Measurements from ENCODE around the gene B3GNT9. TPM values are rescaled to one million over a fixed set of nuclear protein-coding genes. Genes with fewer than 3 reads are reported as not detected.
A peak's percentile ranks its signal among the peaks of the same experiment; 100 is the strongest.

The B3GNT9 gene
- total RNA-seq, 6 experiments from 2014 or later, result 0.95 to 3.9 (median 1.7) TPM

DNA sequence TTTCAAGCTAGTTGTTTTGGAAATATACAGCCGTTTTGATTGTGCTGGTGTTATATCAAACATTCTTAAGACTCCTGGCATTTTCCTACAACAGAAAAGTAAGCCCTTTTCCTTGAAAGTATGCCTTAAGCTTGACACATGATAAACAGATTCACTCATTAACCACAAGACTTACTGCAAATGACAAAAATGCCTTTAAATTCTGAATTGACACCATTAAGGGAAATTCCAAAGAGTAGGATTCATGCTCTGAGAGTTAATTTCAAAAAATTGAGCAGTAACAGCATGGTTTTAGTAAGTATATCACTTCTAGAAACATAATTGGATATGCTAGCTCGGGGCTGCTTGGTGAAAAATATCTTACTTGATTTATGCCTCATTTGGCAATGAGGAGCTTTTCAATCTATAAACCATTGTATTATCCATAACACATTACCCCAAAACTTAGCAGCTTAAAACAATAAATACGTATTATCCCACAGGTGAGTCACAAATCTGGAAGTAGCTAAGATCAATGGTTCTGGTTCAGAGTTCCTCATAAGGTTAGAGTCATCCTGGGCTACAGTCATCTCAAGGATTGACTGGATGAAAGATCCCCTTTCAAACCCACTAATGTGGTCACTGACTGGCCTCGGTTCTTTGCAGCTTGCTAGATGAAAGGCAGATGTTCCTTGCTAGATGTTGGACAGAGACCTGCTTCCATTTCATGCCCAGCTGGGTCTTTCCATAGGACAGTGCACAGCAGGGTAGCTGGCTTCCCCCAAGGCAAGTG, 49.3 kb downstream of the B3GNT9 start:
- no peaks in the 10 kb centered on the region for H3K27me3 ChIP-seq
- DNase-seq (no peak), ATAC-seq (no peak)
- TF ChIP-seq, protein P1, sequence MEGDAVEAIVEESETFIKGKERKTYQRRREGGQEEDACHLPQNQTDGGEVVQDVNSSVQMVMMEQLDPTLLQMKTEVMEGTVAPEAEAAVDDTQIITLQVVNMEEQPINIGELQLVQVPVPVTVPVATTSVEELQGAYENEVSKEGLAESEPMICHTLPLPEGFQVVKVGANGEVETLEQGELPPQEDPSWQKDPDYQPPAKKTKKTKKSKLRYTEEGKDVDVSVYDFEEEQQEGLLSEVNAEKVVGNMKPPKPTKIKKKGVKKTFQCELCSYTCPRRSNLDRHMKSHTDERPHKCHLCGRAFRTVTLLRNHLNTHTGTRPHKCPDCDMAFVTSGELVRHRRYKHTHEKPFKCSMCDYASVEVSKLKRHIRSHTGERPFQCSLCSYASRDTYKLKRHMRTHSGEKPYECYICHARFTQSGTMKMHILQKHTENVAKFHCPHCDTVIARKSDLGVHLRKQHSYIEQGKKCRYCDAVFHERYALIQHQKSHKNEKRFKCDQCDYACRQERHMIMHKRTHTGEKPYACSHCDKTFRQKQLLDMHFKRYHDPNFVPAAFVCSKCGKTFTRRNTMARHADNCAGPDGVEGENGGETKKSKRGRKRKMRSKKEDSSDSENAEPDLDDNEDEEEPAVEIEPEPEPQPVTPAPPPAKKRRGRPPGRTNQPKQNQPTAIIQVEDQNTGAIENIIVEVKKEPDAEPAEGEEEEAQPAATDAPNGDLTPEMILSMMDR (IDR thresholded peaks at IDR 0.05), result no peak
- TF ChIP-seq POLR2A (IDR thresholded peaks at IDR 0.05), result no peak
- H3K4me3 ChIP-seq, result no peak overlapping the region
- intact Hi-C loops (cut with DNase I), result loop anchor here (10.0 kb wide), 2 partner anchors 53 to 77 kb away; partner anchors contain the start of genes B3GNT9 (in 1 of the 2), CBFB (in 1 of the 2), FBXL8 (in 1 of the 2) and TRADD (in 1 of the 2)
- WGBS (ENCODE audit: insufficient coverage, low coverage, low lambda C conversion rate, missing lambda C conversion rate), result 83% methylated on average over 3 of the region's 4 CpGs
- H3K9me3 ChIP-seq, result no peaks in the 10 kb centered on the region
- no peaks in the 10 kb centered on the region for H3K4me1 ChIP-seq
- peaks cover 0 to 15% (median 4%) of the 10 kb centered on the region in 4 donors for H3K36me3 ChIP-seq
- no peak overlapping the region for H3K27ac ChIP-seq

DNA sequence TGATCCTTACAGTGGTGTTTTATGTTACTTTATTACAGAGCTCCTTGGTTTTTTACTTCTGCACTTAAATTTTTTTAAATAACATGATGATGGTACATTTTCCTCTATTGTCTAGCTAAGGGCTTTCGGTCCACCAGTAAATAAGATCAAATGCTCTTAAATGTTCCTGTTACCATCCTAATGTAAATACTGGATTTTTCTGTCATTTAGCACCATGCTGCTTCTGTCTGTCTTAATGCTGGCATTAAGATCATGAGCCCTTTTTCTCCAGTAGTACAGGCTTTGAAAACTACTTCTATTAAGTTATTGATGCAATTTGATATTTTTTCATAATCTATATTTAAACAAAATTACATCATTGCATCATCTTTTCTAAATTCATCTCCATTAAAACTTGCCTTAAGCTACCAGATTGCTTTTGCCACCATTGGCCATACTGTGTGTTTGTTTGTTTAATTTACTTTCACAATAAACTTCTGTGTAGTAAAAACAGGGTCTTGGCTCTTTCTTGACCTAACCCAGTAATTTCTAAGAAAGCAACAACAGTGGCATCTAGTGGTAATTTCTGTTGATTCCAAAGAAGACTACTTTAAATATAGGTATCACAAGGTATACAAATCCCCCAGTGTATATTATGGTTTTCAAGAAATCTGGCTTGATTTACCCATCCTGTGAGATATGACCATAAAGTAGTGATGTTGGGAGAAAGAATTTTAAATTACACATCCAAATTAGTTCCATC, 50.1 kb downstream of the B3GNT9 start:
- Histone ChIP-seq H3K27me3 (no peaks in the 10 kb centered on the region), H3K27ac (no peak overlapping the region), H3K4me3 (no peak overlapping the region), H3K9me3 (no peaks in the 10 kb centered on the region), H3K36me3 (peaks cover 0 to 15% (median 4%) of the 10 kb centered on the region in 4 donors), H3K4me1 (no peaks in the 10 kb centered on the region)
- ATAC-seq, result no peak
- DNase-seq, result no peak
- intact Hi-C loops (cut with DNase I), result loop anchor here (10.0 kb wide), 2 partner anchors 54 to 76 kb away; partner anchors contain the start of genes B3GNT9 (in 1 of the 2), CBFB (in 1 of the 2), FBXL8 (in 1 of the 2) and TRADD (in 1 of the 2)
- TF ChIP-seq, protein P1 (IDR thresholded peaks at IDR 0.05), result peak in 3 of 4 donors; percentile 26 to 32 (median 29)
- TF ChIP-seq POLR2A (IDR thresholded peaks at IDR 0.05), result no peak
- 90% methylated on average over 1 of the region's 1 CpG for WGBS (ENCODE audit: insufficient coverage, low coverage, low lambda C conversion rate, missing lambda C conversion rate)

DNA sequence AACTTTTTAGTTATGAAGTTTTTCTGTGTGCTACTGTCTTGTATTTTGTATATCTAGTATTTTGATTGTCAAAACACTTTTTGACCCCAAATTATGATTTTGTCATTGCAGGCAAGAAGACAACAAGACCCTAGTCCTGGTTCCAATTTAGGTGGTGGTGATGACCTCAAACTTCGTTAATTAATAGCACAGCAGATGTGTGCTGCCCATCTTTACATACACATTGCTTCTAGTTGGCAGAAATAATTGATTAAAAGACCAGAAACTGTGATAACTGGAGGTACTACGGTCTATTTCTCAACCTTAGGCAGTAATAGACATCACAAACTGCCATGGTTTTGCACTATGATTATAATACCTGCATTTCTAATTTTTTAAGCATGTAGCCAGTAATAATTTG, 52.2 kb downstream of the B3GNT9 start:
- WGBS (ENCODE audit: insufficient coverage, low coverage, low lambda C conversion rate, missing lambda C conversion rate), result 90% methylated on average over 2 of the region's 2 CpGs
- no peaks in the 10 kb centered on the region for H3K4me1 ChIP-seq
- intact Hi-C loops (cut with DNase I), result no loop called here
- no peaks in the 10 kb centered on the region for H3K27me3 ChIP-seq
- H3K27ac ChIP-seq, result no peak overlapping the region
- ATAC-seq (no peak), DNase-seq (no peak)
- H3K36me3 ChIP-seq, result peaks cover 0 to 17% (median 4%) of the 10 kb centered on the region in 4 donors
- TF ChIP-seq POLR2A (IDR thresholded peaks at IDR 0.05), result no peak
- TF ChIP-seq, protein P1 (IDR thresholded peaks at IDR 0.05), result no peak
- H3K4me3 ChIP-seq, result no peak overlapping the region
- no peaks in the 10 kb centered on the region for H3K9me3 ChIP-seq

Other genes starting within 250 kb of the B3GNT9 start
- under 1 TPM in 4 of 6 experiments, not detected in 2; 0.07 to 0.47 (median 0.22) TPM for gene CDH16, start 232.1 kb downstream of the B3GNT9 start, total RNA-seq
- 1 to 10 TPM in 3 of 6 experiments, under 1 TPM in 2, not detected in 1; 0.51 to 7.7 (median 3.0) TPM for gene RRAD, start 225.5 kb downstream of the B3GNT9 start, total RNA-seq
- 100 to 1,000 TPM in 2 of 6 experiments, 10 to 100 TPM in 4; 40.6 to 111 (median 47.4) TPM for gene CIAO2B, start 216.6 kb downstream of the B3GNT9 start, total RNA-seq
- gene CES2, start 215.5 kb downstream of the B3GNT9 start, total RNA-seq, result 100 to 1,000 TPM; 226 to 357 (median 263) TPM
- gene CES3, start 189.7 kb downstream of the B3GNT9 start, total RNA-seq, result 10 to 100 TPM; 19.1 to 82.4 (median 35.9) TPM
- gene CES4A, start 162.4 kb downstream of the B3GNT9 start, total RNA-seq, result 10 to 100 TPM in 4 of 6 experiments, 1 to 10 TPM in 2; 5.2 to 54.7 (median 15.3) TPM
- 10 to 100 TPM in 5 of 6 experiments, 1 to 10 TPM in 1; 7.9 to 23.3 (median 18.9) TPM for gene CBFB, start 121.8 kb downstream of the B3GNT9 start, total RNA-seq
- gene PHAF1, start 41.1 kb downstream of the B3GNT9 start, total RNA-seq, result 10 to 100 TPM; 22.3 to 45.1 (median 32.4) TPM
- 10 to 100 TPM in 4 of 6 experiments, 1 to 10 TPM in 2; 9.5 to 16.3 (median 10.6) TPM for gene TRADD, start 8.9 kb upstream of the B3GNT9 start, total RNA-seq
- 10 to 100 TPM in 4 of 6 experiments, 1 to 10 TPM in 2; 6.1 to 15.0 (median 11.6) TPM for gene FBXL8, start 9.0 kb upstream of the B3GNT9 start, total RNA-seq
- 10 to 100 TPM; 10.4 to 44.1 (median 30.1) TPM for gene HSF4, start 13.7 kb upstream of the B3GNT9 start, total RNA-seq
- gene NOL3, start 19.5 kb upstream of the B3GNT9 start, total RNA-seq, result 10 to 100 TPM; 21.5 to 44.3 (median 28.1) TPM
- gene MATCAP1, start 33.0 kb upstream of the B3GNT9 start, total RNA-seq, result 10 to 100 TPM in 2 of 6 experiments, 1 to 10 TPM in 4; 3.5 to 13.8 (median 9.3) TPM
- 1 to 10 TPM; 1.8 to 4.3 (median 2.5) TPM for gene EXOC3L1, start 39.1 kb upstream of the B3GNT9 start, total RNA-seq
- 10 to 100 TPM; 14.4 to 36.4 (median 22.4) TPM for gene E2F4, start 41.2 kb upstream of the B3GNT9 start, total RNA-seq
- gene ELMO3, start 48.1 kb upstream of the B3GNT9 start, total RNA-seq, result 1 to 10 TPM; 1.8 to 8.0 (median 4.6) TPM
- 10 to 100 TPM; 32.6 to 58.7 (median 40.5) TPM for gene TMEM208, start 76.1 kb upstream of the B3GNT9 start, total RNA-seq
- 1 to 10 TPM; 2.3 to 9.6 (median 3.5) TPM for gene FHOD1, start 96.5 kb upstream of the B3GNT9 start, total RNA-seq
- under 1 TPM; 0.06 to 0.53 (median 0.15) TPM for gene SLC9A5, start 98.0 kb upstream of the B3GNT9 start, total RNA-seq
- under 1 TPM; 0.09 to 0.53 (median 0.20) TPM for gene PLEKHG4, start 128.5 kb upstream of the B3GNT9 start, total RNA-seq
- gene KCTD19, start 175.7 kb upstream of the B3GNT9 start, total RNA-seq, result not detected
- gene LRRC36, start 175.8 kb upstream of the B3GNT9 start, total RNA-seq, result not detected
- gene TPPP3, start 242.5 kb upstream of the B3GNT9 start, total RNA-seq, result under 1 TPM in 5 of 6 experiments, not detected in 1; 0.24 to 0.65 (median 0.37) TPM